Measurements from ENCODE around the gene RAB39A.

- TF ChIP-seq TAF1 (IDR thresholded peaks at IDR 0.05; ENCODE audit: low read depth) (no peak), TEAD4 (IDR thresholded peaks at IDR 0.05) (no peak), EP300 (IDR thresholded peaks at IDR 0.05; ENCODE audit: borderline replicate concordance) (no peak), NFIC (IDR thresholded peaks at IDR 0.05) (no peak), CEBPB (IDR thresholded peaks at IDR 0.05) (no peak), YY1 (IDR thresholded peaks at IDR 0.05; ENCODE audit: low read depth) (no peak), CREB1 (IDR thresholded peaks at IDR 0.05; ENCODE audit: low read depth) (no peak), RAD21 (IDR thresholded peaks at IDR 0.05; ENCODE audit: low read depth) (no peak), EGR1 (IDR thresholded peaks at IDR 0.05) (no peak), TCF12 (IDR thresholded peaks at IDR 0.05; ENCODE audit: low read depth) (no peak)
- TF ChIP-seq, protein P1, sequence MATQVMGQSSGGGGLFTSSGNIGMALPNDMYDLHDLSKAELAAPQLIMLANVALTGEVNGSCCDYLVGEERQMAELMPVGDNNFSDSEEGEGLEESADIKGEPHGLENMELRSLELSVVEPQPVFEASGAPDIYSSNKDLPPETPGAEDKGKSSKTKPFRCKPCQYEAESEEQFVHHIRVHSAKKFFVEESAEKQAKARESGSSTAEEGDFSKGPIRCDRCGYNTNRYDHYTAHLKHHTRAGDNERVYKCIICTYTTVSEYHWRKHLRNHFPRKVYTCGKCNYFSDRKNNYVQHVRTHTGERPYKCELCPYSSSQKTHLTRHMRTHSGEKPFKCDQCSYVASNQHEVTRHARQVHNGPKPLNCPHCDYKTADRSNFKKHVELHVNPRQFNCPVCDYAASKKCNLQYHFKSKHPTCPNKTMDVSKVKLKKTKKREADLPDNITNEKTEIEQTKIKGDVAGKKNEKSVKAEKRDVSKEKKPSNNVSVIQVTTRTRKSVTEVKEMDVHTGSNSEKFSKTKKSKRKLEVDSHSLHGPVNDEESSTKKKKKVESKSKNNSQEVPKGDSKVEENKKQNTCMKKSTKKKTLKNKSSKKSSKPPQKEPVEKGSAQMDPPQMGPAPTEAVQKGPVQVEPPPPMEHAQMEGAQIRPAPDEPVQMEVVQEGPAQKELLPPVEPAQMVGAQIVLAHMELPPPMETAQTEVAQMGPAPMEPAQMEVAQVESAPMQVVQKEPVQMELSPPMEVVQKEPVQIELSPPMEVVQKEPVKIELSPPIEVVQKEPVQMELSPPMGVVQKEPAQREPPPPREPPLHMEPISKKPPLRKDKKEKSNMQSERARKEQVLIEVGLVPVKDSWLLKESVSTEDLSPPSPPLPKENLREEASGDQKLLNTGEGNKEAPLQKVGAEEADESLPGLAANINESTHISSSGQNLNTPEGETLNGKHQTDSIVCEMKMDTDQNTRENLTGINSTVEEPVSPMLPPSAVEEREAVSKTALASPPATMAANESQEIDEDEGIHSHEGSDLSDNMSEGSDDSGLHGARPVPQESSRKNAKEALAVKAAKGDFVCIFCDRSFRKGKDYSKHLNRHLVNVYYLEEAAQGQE (IDR thresholded peaks at IDR 0.05; ENCODE audit: low read depth): no peak
Observed at GRCh38 chr11:107927559-107927958, 689 bp upstream of the RAB39A start.

Data from Ishikawa (cell line).